HepG2 (cell line): ENCODE measurements around the gene ATP1A1. TPM values are rescaled to one million over a fixed set of nuclear protein-coding genes. Genes with fewer than 3 reads are reported as not detected.

Source experiments
- ATF2 ChIP-seq: sonication (generic); formaldehyde crosslinking; IDR thresholded peaks from 2 replicates; pipeline ENCODE4 v1.4.0; 2020; ENCODE audit warnings: missing genetic modification reagents
- ELF3 ChIP-seq: IDR thresholded peaks from 2 replicates; pipeline ENCODE4 v1.6.1; 2016; ENCODE audit warnings: missing genetic modification reagents, missing compliant biosample characterization
- FOXJ3 ChIP-seq: sonication (generic); formaldehyde crosslinking; IDR thresholded peaks from 2 replicates; pipeline ENCODE4 v1.4.0; 2020; ENCODE audit warnings: missing genetic modification reagents, mild to moderate bottlenecking, borderline replicate concordance
- JARID2 ChIP-seq: sonication (generic); formaldehyde crosslinking; IDR thresholded peaks from 2 replicates; pipeline ENCODE4 v1.8.1; 2023; ENCODE audit warnings: missing genetic modification reagents, inconsistent platforms; ENCODE audit not compliant: insufficient replicate concordance
- LCORL ChIP-seq, 2 experiments: fragments of 450-650 bp in 1 of 2; sonication (generic) in 1 of 2; formaldehyde crosslinking in 1 of 2; IDR thresholded peaks; 2 replicates each; pipeline versions ENCODE4 v1.5.0 to v1.6.1; 2017 to 2020; ENCODE audit warnings: antibody characterized with exemption in 1 of 2, missing genetic modification reagents in 1 of 2
- MBNL3 ChIP-seq: fragments of 250-450 bp; sonication (Bioruptor Pico); conservative IDR thresholded peaks from 2 replicates; pipeline ENCODE4 v1.8.0; 2022; ENCODE audit warnings: mild to moderate bottlenecking, inconsistent platforms
- MED1 ChIP-seq: sonication (generic); formaldehyde crosslinking; IDR thresholded peaks from 2 replicates; pipeline ENCODE4 v1.4.0; 2020; ENCODE audit warnings: missing genetic modification reagents
- MEIS2 ChIP-seq: sonication (generic); formaldehyde crosslinking; IDR thresholded peaks from 2 replicates; pipeline ENCODE4 v1.9.0; 2021; ENCODE audit warnings: mild to moderate bottlenecking, missing genetic modification reagents
- MYC ChIP-seq: sonication (generic); formaldehyde crosslinking; IDR thresholded peaks from 2 replicates; pipeline ENCODE4 v1.9.0; 2021; ENCODE audit warnings: missing genetic modification reagents, borderline replicate concordance
- PRPF4 ChIP-seq: fragments of 200-400 bp; formaldehyde crosslinking; IDR thresholded peaks from 2 replicates; pipeline ENCODE4 v1.6.1; 2016; ENCODE audit warnings: low read length, low read depth; ENCODE audit not compliant: poor library complexity, severe bottlenecking
- TBX2 ChIP-seq: sonication (generic); formaldehyde crosslinking; IDR thresholded peaks from 2 replicates; pipeline ENCODE4 v1.5.0; 2020; ENCODE audit warnings: missing genetic modification reagents, mild to moderate bottlenecking, borderline replicate concordance
- THAP11 ChIP-seq: IDR thresholded peaks from 2 replicates; pipeline ENCODE4 v1.6.1; 2016; ENCODE audit warnings: missing biosample characterization, missing genetic modification reagents
- ZNF317 ChIP-seq: sonication (generic); formaldehyde crosslinking; IDR thresholded peaks from 2 replicates; pipeline ENCODE4 v1.5.0; 2020; ENCODE audit warnings: mild to moderate bottlenecking, missing genetic modification reagents
- ZNF607 ChIP-seq: sonication (generic); formaldehyde crosslinking; IDR thresholded peaks from 2 replicates; pipeline ENCODE4 v1.5.1; 2020; ENCODE audit warnings: missing genetic modification reagents, mild to moderate bottlenecking, borderline replicate concordance
- ZNF780A ChIP-seq: sonication (generic); formaldehyde crosslinking; IDR thresholded peaks from 2 replicates; pipeline ENCODE4 v1.8.0; 2022; ENCODE audit warnings: mild to moderate bottlenecking, missing genetic modification reagents, moderate library complexity
- polyA plus RNA-seq, 8 experiments: library from polyadenylated mRNA; depleted of rRNA in 3 of 8; stranded (reverse) in 7 of 8; unstranded in 1 of 8; fragments of >200 nt; fragmentation: Illumina TruSeq in 4 of 8; extraction: Trizol in 4 of 8; gene quantifications; 2 replicates each; pipeline versions ENCODE4 v1.2.1 to v1.2.3, GENCODE V29; 2011 to 2016; ENCODE audit warnings: low read depth in 4 of 8, missing spikeins in 1 of 8, mixed read lengths in 1 of 8; ENCODE audit not compliant: insufficient read depth in 1 of 8
- total RNA-seq, 5 experiments: library from RNA; depleted of rRNA; stranded (reverse); fragments of >200 nt; fragmentation: Illumina TruSeq; extraction: Trizol; gene quantifications; 2 replicates each; pipeline ENCODE4 v1.2.3, GENCODE V29; 2016; ENCODE audit warnings: low read depth in 1 of 5
- TF ChIP-seq, protein P1 (sequence below): sonication (generic); formaldehyde crosslinking; IDR thresholded peaks from 2 replicates; pipeline ENCODE4 v1.4.0; 2020; ENCODE audit warnings: missing genetic modification reagents, mild to moderate bottlenecking, borderline replicate concordance
- TF ChIP-seq, protein P2 (sequence below): sonication (generic); formaldehyde crosslinking; IDR thresholded peaks from 2 replicates; pipeline ENCODE4 v1.4.0; 2020; ENCODE audit warnings: missing genetic modification reagents
- TF ChIP-seq, protein P3 (sequence below): sonication (generic); formaldehyde crosslinking; IDR thresholded peaks from 2 replicates; pipeline ENCODE4 v1.8.0; 2022; ENCODE audit warnings: low read depth, missing genetic modification reagents
- TF ChIP-seq, protein P4 (sequence below): IDR thresholded peaks from 2 replicates; pipeline ENCODE4 v1.6.1; 2016; ENCODE audit warnings: missing compliant biosample characterization, missing genetic modification reagents, borderline replicate concordance

Gene ATP1A1
- total and polyA plus RNA-seq, 2 of the 13 experiments (the other 11 are each of a cell fraction or from before 2014, with no cell fraction given), result 280 to 705 TPM

GRCh38 chr1:116411784-116412479 is 38.9 kb downstream of the ATP1A1 start (continued):
- TF ChIP-seq ZNF317 (CRISPR knock-in tag), result peak; percentile 80; the same call in 1 of the 2 replicates
- peak; percentile 55 for TF ChIP-seq ELF3 (CRISPR knock-in tag)
- TF ChIP-seq FOXJ3, result peak; percentile 38; the same call in 1 of the 2 replicates
- no peak for TF ChIP-seq PRPF4
- TF ChIP-seq, protein P1, sequence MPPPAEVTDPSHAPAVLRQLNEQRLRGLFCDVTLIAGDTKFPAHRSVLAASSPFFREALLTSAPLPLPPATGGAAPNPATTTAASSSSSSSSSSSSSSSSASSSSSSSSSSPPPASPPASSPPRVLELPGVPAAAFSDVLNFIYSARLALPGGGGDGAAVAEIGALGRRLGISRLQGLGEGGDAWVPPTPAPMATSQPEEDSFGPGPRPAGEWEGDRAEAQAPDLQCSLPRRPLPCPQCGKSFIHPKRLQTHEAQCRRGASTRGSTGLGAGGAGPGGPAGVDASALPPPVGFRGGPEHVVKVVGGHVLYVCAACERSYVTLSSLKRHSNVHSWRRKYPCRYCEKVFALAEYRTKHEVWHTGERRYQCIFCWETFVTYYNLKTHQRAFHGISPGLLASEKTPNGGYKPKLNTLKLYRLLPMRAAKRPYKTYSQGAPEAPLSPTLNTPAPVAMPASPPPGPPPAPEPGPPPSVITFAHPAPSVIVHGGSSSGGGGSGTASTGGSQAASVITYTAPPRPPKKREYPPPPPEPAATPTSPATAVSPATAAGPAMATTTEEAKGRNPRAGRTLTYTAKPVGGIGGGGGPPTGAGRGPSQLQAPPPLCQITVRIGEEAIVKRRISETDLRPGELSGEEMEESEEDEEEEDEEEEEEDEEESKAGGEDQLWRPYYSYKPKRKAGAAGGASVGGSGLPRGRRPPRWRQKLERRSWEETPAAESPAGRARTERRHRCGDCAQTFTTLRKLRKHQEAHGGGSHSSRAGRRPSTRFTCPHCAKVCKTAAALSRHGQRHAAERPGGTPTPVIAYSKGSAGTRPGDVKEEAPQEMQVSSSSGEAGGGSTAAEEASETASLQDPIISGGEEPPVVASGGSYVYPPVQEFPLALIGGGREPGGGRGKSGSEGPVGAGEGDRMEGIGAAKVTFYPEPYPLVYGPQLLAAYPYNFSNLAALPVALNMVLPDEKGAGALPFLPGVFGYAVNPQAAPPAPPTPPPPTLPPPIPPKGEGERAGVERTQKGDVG, result no peak
- TF ChIP-seq, protein P2, sequence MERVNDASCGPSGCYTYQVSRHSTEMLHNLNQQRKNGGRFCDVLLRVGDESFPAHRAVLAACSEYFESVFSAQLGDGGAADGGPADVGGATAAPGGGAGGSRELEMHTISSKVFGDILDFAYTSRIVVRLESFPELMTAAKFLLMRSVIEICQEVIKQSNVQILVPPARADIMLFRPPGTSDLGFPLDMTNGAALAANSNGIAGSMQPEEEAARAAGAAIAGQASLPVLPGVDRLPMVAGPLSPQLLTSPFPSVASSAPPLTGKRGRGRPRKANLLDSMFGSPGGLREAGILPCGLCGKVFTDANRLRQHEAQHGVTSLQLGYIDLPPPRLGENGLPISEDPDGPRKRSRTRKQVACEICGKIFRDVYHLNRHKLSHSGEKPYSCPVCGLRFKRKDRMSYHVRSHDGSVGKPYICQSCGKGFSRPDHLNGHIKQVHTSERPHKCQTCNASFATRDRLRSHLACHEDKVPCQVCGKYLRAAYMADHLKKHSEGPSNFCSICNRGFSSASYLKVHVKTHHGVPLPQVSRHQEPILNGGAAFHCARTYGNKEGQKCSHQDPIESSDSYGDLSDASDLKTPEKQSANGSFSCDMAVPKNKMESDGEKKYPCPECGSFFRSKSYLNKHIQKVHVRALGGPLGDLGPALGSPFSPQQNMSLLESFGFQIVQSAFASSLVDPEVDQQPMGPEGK, result peak; percentile 26; the same call in 1 of the 2 replicates
- no peak for TF ChIP-seq MYC
- TF ChIP-seq, protein P3, sequence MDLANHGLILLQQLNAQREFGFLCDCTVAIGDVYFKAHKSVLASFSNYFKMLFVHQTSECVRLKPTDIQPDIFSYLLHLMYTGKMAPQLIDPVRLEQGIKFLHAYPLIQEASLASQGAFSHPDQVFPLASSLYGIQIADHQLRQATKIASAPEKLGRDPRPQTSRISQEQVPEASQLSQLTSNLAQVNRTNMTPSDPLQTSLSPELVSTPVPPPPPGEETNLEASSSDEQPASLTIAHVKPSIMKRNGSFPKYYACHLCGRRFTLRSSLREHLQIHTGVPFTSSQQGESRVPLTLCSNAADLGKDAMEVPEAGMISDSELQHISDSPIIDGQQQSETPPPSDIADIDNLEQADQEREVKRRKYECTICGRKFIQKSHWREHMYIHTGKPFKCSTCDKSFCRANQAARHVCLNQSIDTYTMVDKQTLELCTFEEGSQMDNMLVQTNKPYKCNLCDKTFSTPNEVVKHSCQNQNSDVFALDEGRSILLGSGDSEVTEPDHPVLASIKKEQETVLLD (CRISPR knock-in tag), result no peak
- TF ChIP-seq LCORL (IDR thresholded peaks at IDR 0.05), result no peak
- TF ChIP-seq LCORL (CRISPR knock-in tag; IDR thresholded peaks at IDR 0.05), result 0 out of 2 replicates have a peak, but pooled peaks have one; percentile 10
- TF ChIP-seq ZNF780A (CRISPR knock-in tag), result no peak
- 0 out of 2 replicates have a peak, but pooled peaks have one; percentile 61 for TF ChIP-seq ZNF607 (CRISPR knock-in tag)
- peak; percentile 86 for TF ChIP-seq TBX2 (CRISPR knock-in tag)
- peak; percentile 68 for TF ChIP-seq MED1
- TF ChIP-seq MEIS2 (CRISPR knock-in tag), result peak; percentile 38; the same call in 1 of the 2 replicates
- no peak for TF ChIP-seq MBNL3 (CRISPR knock-in tag)
- TF ChIP-seq, protein P4, sequence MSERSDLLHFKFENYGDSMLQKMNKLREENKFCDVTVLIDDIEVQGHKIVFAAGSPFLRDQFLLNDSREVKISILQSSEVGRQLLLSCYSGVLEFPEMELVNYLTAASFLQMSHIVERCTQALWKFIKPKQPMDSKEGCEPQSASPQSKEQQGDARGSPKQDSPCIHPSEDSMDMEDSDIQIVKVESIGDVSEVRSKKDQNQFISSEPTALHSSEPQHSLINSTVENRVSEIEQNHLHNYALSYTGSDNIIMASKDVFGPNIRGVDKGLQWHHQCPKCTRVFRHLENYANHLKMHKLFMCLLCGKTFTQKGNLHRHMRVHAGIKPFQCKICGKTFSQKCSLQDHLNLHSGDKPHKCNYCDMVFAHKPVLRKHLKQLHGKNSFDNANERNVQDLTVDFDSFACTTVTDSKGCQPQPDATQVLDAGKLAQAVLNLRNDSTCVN (CRISPR knock-in tag), result 0 out of 2 replicates have a peak, but pooled peaks have one; percentile 49
- TF ChIP-seq JARID2 (CRISPR knock-in tag), result no peak
- 0 out of 2 replicates have a peak, but pooled peaks have one; percentile 31 for TF ChIP-seq ATF2
- TF ChIP-seq THAP11 (CRISPR knock-in tag), result peak; percentile 42; the same call in 1 of the 2 replicates
